DOHH2 (cell line): ENCODE data around the gene LDAH.

ENCODE experiments used
- CTCF ChIP-seq: fragments of 200-600 bp; sonication (generic); IDR thresholded peaks from one replicate; pipeline ENCODE4 v1.5.1; 2014; ENCODE audit warnings: antibody characterized with exemption, mild to moderate bottlenecking, low read depth, low read length; ENCODE audit not compliant: poor library complexity, severe bottlenecking
- EZH2phosphoT487 ChIP-seq: fragments of 200-600 bp; sonication (generic); IDR thresholded peaks from 2 replicates; pipeline ENCODE4 v1.6.1; 2017; ENCODE audit warnings: borderline replicate concordance, mild to moderate bottlenecking, antibody characterized with exemption, low read length, moderate library complexity, mixed read lengths

GRCh38 chr2:20796374-20796791 lies 26.5 kb downstream of the LDAH start:
- TF ChIP-seq EZH2phosphoT487 (no peak), CTCF (no peak)
